Adipocyte (in vitro differentiated cells): ENCODE results near the gene CA12.

Experiments
- DNase-seq: peaks from one replicate; pipeline ENCODE4 v3.0.0-alpha.2; 2015; ENCODE audit warnings: low read depth
- H3K27me3 ChIP-seq: replicated peaks from 2 replicates; pipeline ENCODE4 v1.7.0; 2013; ENCODE audit warnings: mild to moderate bottlenecking, low read length, moderate library complexity; ENCODE audit not compliant: control insufficient read depth, insufficient read depth
- H3K36me3 ChIP-seq: 2 replicates; pipeline ENCODE4 v1.7.0; 2013; ENCODE audit warnings: low read length, mild to moderate bottlenecking, moderate library complexity; ENCODE audit not compliant: control insufficient read depth, insufficient read depth, severe bottlenecking
- H3K4me1 ChIP-seq: 2 replicates; pipeline ENCODE4 v1.7.0; 2013; ENCODE audit warnings: mild to moderate bottlenecking, low read length, moderate library complexity; ENCODE audit not compliant: control insufficient read depth, insufficient read depth
- H3K4me3 ChIP-seq: 2 replicates; pipeline ENCODE4 v1.7.0; 2013; ENCODE audit warnings: mild to moderate bottlenecking, low read length, moderate library complexity
- H3K9ac ChIP-seq: 2 replicates; pipeline ENCODE4 v1.7.0; 2013; ENCODE audit warnings: mild to moderate bottlenecking, low read length, moderate library complexity
- H3K9me3 ChIP-seq: 2 replicates; pipeline ENCODE4 v1.7.0; 2013; ENCODE audit warnings: mild to moderate bottlenecking, low read length, moderate library complexity; ENCODE audit not compliant: control insufficient read depth

The CA12 gene

GRCh38 chr15:63373330-63373729, 8.3 kb downstream of the CA12 start:
- H3K27me3 ChIP-seq, result no peaks in the 10 kb centered on the region
- peak overlapping the region; percentile 86 for H3K9ac ChIP-seq
- DNase-seq, result no peak
- H3K4me3 ChIP-seq, result no peak overlapping the region
- no peaks in the 10 kb centered on the region for H3K9me3 ChIP-seq
- H3K4me1 ChIP-seq, result peaks cover 58% of the 10 kb centered on the region
- H3K36me3 ChIP-seq, result peaks cover 3% of the 10 kb centered on the region

GRCh38 chr15:63372753-63373152, 8.9 kb downstream of the CA12 start:
- H3K4me1 ChIP-seq, result peaks cover 58% of the 10 kb centered on the region
- DNase-seq, result peak; percentile 55
- H3K27me3 ChIP-seq, result no peaks in the 10 kb centered on the region
- peak overlapping the region; percentile 86 for H3K9ac ChIP-seq
- peak overlapping the region; percentile 65 for H3K4me3 ChIP-seq
- no peaks in the 10 kb centered on the region for H3K9me3 ChIP-seq
- peaks cover 6% of the 10 kb centered on the region for H3K36me3 ChIP-seq

DNA sequence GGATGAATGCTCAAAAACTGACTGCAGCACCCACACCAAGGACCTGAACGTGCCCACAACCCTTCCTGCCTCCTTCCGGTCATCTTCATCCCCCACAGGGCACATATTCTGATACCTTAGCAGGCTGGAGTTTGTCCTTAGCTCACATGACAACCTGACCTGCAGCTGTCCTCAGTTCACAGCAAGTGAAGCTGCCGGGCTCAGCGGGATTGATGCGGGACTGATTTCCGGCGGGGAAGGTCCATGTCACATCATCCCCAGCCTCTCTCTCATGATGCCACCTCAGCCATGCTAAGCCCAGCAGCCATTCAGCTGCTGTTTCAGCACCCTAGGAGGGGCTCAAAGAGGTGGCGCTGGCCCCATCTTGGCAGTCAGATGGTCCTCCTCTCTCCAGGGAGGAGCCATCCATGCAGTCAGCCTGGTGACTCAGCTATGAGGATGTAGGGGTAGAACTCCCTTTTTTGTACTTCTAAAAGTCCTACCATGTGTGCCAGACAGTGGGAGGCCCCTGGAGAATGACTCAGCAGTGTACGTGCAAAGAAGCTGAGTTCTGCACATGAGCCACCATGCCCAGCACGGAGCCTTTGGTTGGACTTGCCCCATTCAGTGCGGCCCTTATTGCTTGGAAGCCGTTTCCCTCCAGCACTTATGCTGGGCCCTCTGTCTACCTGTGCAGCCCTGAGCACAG, 9.5 kb downstream of the CA12 start:
- H3K36me3 ChIP-seq, result peaks cover 7% of the 10 kb centered on the region
- H3K4me3 ChIP-seq, result peak overlapping the region; percentile 70
- DNase-seq, result peak; percentile 91
- H3K4me1 ChIP-seq, result peaks cover 58% of the 10 kb centered on the region
- H3K9me3 ChIP-seq, result no peaks in the 10 kb centered on the region
- no peaks in the 10 kb centered on the region for H3K27me3 ChIP-seq
- H3K9ac ChIP-seq, result peak overlapping the region; percentile 86

- Histone ChIP-seq H3K27me3 (no peaks in the 10 kb centered on the region), H3K36me3 (peaks cover 7% of the 10 kb centered on the region), H3K9ac (peak overlapping the region; percentile 86), H3K4me1 (peaks cover 62% of the 10 kb centered on the region), H3K9me3 (no peaks in the 10 kb centered on the region), H3K4me3 (peak overlapping the region; percentile 70)
- DNase-seq, result peak; percentile 78
Measured at GRCh38 chr15:63371297-63371918, 10.2 kb downstream of the CA12 start.

DNA sequence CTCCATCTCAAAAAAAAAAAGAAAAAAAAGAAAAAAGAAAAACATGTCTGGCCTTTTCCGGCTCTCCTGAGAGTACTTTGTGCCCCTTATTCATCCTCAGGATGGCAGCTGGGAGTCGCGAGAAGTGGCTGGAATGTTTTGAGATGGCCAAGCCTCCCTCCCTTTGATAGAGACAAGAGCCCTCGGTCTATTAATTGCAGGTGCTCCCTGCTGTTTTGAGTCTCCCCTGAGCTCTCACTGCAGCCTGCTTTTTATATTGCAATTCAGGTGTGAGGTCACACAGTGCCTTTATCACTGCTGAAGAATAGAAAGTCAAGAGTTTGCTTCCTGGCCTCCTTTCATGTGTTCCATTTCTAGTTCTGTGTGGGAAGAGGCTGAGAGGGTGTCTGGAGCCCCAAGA, 10.9 kb downstream of the CA12 start:
- peaks cover 7% of the 10 kb centered on the region for H3K36me3 ChIP-seq
- H3K27me3 ChIP-seq, result no peaks in the 10 kb centered on the region
- H3K4me1 ChIP-seq, result peaks cover 62% of the 10 kb centered on the region
- peak overlapping the region; percentile 6 for H3K4me3 ChIP-seq
- no peak for DNase-seq
- H3K9me3 ChIP-seq, result no peaks in the 10 kb centered on the region
- peak overlapping the region; percentile 86 for H3K9ac ChIP-seq

- Histone ChIP-seq H3K4me1 (peaks cover 52% of the 10 kb centered on the region), H3K9me3 (no peaks in the 10 kb centered on the region), H3K36me3 (peaks cover 7% of the 10 kb centered on the region), H3K9ac (no peak overlapping the region), H3K4me3 (no peak overlapping the region), H3K27me3 (no peaks in the 10 kb centered on the region)
- peak; percentile 40 for DNase-seq
Measured at GRCh38 chr15:63369781-63370180, 11.9 kb downstream of the CA12 start.

DNA sequence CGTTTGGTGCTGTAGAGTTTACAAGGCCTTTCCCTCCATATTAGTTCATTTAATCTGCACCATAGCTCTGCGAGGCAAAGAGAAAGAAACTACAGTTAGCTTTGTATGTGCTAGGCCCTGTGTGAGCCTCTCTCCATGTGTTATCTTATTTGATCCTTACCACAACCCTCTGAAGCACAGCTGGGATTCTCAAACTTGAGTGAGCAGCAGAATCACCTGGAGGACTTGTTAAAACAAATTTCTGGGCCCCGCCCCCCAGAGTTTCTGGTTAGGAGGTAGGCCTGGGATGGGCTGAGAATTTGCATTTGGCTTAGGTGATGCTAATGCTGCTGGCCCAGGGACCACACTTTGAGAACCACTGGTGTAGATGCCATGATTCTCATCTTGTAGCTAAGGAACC, 12.3 kb downstream of the CA12 start:
- Histone ChIP-seq H3K9ac (no peak overlapping the region), H3K4me3 (no peak overlapping the region), H3K27me3 (no peaks in the 10 kb centered on the region), H3K36me3 (peaks cover 7% of the 10 kb centered on the region), H3K4me1 (peaks cover 47% of the 10 kb centered on the region), H3K9me3 (no peaks in the 10 kb centered on the region)
- DNase-seq, result no peak

DNA sequence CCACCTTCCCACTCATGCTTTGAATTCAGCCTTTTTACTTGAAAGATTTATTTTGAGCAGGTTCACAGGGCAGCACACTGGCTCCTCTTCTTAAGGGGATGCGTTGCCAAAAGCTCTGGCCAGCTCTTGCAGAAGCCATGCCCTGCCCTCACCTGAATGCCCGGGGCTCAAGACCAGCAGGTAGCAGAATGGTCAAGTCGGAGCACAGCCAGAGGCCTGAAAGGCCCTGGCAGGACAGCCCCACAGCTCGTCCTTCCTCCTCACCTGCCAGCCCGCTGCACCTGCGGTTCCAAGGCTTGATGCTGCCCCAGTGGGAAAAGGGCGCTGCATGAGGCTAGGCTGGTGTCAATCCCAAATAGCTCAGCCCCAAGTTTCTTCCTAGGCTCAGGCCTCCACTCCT, 13.1 kb downstream of the CA12 start:
- Histone ChIP-seq H3K36me3 (peaks cover 7% of the 10 kb centered on the region), H3K4me1 (peaks cover 39% of the 10 kb centered on the region), H3K9me3 (no peaks in the 10 kb centered on the region), H3K9ac (no peak overlapping the region), H3K4me3 (no peak overlapping the region), H3K27me3 (no peaks in the 10 kb centered on the region)
- DNase-seq, result no peak

GRCh38 chr15:63367900-63368299, 13.7 kb downstream of the CA12 start:
- Histone ChIP-seq H3K9ac (no peak overlapping the region), H3K4me3 (no peak overlapping the region), H3K4me1 (peaks cover 33% of the 10 kb centered on the region), H3K27me3 (no peaks in the 10 kb centered on the region), H3K36me3 (peaks cover 7% of the 10 kb centered on the region), H3K9me3 (no peaks in the 10 kb centered on the region)
- DNase-seq, result no peak

DNA sequence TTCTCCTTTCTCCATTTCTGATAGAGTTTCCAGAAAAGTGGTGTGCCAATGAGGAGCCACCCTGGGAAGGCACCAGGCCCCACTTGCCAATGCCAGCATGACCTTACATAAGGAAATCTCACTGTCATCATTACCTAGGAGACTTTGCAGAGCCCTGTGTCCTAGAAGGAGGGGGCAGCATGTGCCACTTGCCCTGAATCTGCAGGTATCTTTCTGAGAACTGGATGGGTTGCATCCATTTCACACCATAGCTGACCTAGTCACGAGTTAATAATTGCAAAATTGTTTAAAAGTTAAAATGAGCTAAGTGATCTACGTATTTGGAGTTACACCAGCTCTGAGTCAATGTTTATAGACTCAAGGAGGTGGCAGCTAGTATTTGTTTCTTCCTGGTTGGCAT, 14.3 kb downstream of the CA12 start:
- no peak overlapping the region for H3K9ac ChIP-seq
- H3K36me3 ChIP-seq, result peaks cover 7% of the 10 kb centered on the region
- DNase-seq, result no peak
- H3K27me3 ChIP-seq, result no peaks in the 10 kb centered on the region
- H3K4me3 ChIP-seq, result no peak overlapping the region
- peaks cover 28% of the 10 kb centered on the region for H3K4me1 ChIP-seq
- H3K9me3 ChIP-seq, result no peaks in the 10 kb centered on the region

DNA sequence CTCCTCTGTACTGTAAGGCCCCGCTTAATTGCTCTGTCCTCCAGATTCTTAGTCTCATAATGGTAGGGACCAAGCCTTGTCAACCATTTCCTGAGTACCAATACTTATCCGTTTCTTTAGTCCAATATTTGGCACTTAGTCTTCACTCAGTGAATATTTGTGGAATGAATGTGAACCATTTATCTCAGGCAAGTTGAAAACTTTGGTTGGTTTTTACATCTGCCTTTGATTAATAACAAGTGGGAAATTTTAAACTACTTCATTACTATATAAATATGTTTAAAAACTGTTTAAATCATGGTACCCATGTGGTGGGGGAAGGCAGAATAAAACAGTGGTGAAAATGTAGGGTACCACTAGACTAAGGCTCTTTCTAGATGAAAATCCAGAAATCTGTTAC, 15.2 kb downstream of the CA12 start:
- Histone ChIP-seq H3K9ac (no peak overlapping the region), H3K9me3 (no peaks in the 10 kb centered on the region), H3K36me3 (peaks cover 7% of the 10 kb centered on the region), H3K27me3 (no peaks in the 10 kb centered on the region), H3K4me3 (no peak overlapping the region), H3K4me1 (peaks cover 21% of the 10 kb centered on the region)
- DNase-seq, result no peak
